ENCODE results near the gene VWA3B.
"Not testable (repeated sequence)": the region's sequence is repeated elsewhere in the genome, so short reads cannot be mapped to it uniquely, and the experiment has no call there.

Gene VWA3B

GRCh38 chr2:98087447-98088020 lies 567 bp downstream of the VWA3B start:
- no peak for DNase-seq

GRCh38 chr2:98088261-98088660 lies 1.3 kb downstream of the VWA3B start:
- DNase-seq, result no peak

GRCh38 chr2:98089941-98090340 lies 3.0 kb downstream of the VWA3B start:
- DNase-seq, result no peak

GRCh38 chr2:98090951-98091350 lies 4.0 kb downstream of the VWA3B start:
- no peak for DNase-seq

GRCh38 chr2:98091738-98092137 lies 4.8 kb downstream of the VWA3B start:
- no peak for DNase-seq

GRCh38 chr2:98093146-98093545 lies 6.2 kb downstream of the VWA3B start:
- no peak for DNase-seq

GRCh38 chr2:98093611-98094010 lies 6.6 kb downstream of the VWA3B start:
- no peak for DNase-seq

GRCh38 chr2:98099939-98100743 lies 13.2 kb downstream of the VWA3B start:
- no peak for DNase-seq

GRCh38 chr2:98102315-98102714 lies 15.3 kb downstream of the VWA3B start:
- not testable (repeated sequence) for DNase-seq

GRCh38 chr2:98102878-98103277 lies 15.9 kb downstream of the VWA3B start:
- DNase-seq, result no peak

GRCh38 chr2:98108110-98108509 lies 21.1 kb downstream of the VWA3B start:
- DNase-seq, result no peak

GRCh38 chr2:98110741-98111140 lies 23.8 kb downstream of the VWA3B start:
- no peak for DNase-seq

GRCh38 chr2:98114643-98115330 lies 27.8 kb downstream of the VWA3B start:
- DNase-seq, result no peak

- no peak for DNase-seq
Observed at GRCh38 chr2:98118161-98118560, 31.2 kb downstream of the VWA3B start.

- no peak for DNase-seq
Observed at GRCh38 chr2:98118852-98119251, 31.9 kb downstream of the VWA3B start.

- no peak for DNase-seq
Observed at GRCh38 chr2:98121149-98121548, 34.2 kb downstream of the VWA3B start.

GRCh38 chr2:98122524-98122923 lies 35.6 kb downstream of the VWA3B start:
- DNase-seq, result no peak

GRCh38 chr2:98123286-98123685 lies 36.3 kb downstream of the VWA3B start:
- no peak for DNase-seq

- DNase-seq, result no peak
Observed at GRCh38 chr2:98126061-98126460, 39.1 kb downstream of the VWA3B start.

- DNase-seq, result no peak
Observed at GRCh38 chr2:98127229-98127989, 40.4 kb downstream of the VWA3B start.

- DNase-seq, result no peak
Observed at GRCh38 chr2:98128556-98129109, 41.7 kb downstream of the VWA3B start.

GRCh38 chr2:98130073-98130472 lies 43.1 kb downstream of the VWA3B start:
- DNase-seq, result not testable (repeated sequence)

Data from NCI-H1092 (cell line).